OCI-LY1 (cell line): ENCODE measurements around the gene DGLUCY.
"Not testable (repeated sequence)": the region's sequence is repeated elsewhere in the genome, so short reads cannot be mapped to it uniquely, and the experiment has no call there.

ENCODE experiments used
- H2AFZ ChIP-seq: fragments of 200-600 bp; sonication (generic), shearing (Covaris generic); 2 replicates; pipeline ENCODE4 v1.6.0; 2014; ENCODE audit warnings: antibody characterized with exemption, mild to moderate bottlenecking, low read length
- H3F3A ChIP-seq: fragments of 200-600 bp; sonication (generic), shearing (Covaris generic); 2 replicates; pipeline ENCODE4 v1.6.0; 2014; ENCODE audit warnings: mild to moderate bottlenecking, antibody characterized with exemption, low read length, moderate library complexity; ENCODE audit not compliant: insufficient read depth
- H3K27ac ChIP-seq: fragments of 200-600 bp; sonication (generic); 2 replicates; pipeline ENCODE4 v1.5.1; 2014; ENCODE audit warnings: low read length, mixed run types, mild to moderate bottlenecking, low read depth; ENCODE audit not compliant: poor library complexity, severe bottlenecking
- H3K27me3 ChIP-seq: fragments of 200-600 bp; sonication (generic); 2 replicates; pipeline ENCODE4 v1.6.0; 2014; ENCODE audit warnings: antibody characterized with exemption, mild to moderate bottlenecking, low read length, moderate library complexity; ENCODE audit not compliant: insufficient read depth
- H3K36me3 ChIP-seq: fragments of 200-600 bp; sonication (generic); 2 replicates; pipeline ENCODE4 v1.6.1; 2014; ENCODE audit warnings: mild to moderate bottlenecking, antibody characterized with exemption, low read length, moderate library complexity, mixed read lengths; ENCODE audit not compliant: insufficient read depth
- H3K4me1 ChIP-seq: fragments of 200-600 bp; sonication (generic); 2 replicates; pipeline ENCODE4 v1.5.1; 2014; ENCODE audit warnings: mild to moderate bottlenecking, low read length, moderate library complexity; ENCODE audit not compliant: insufficient read depth, severe bottlenecking
- H3K4me2 ChIP-seq: fragments of 200-600 bp; sonication (generic), shearing (Covaris generic); 2 replicates; pipeline ENCODE4 v1.6.1; 2014; ENCODE audit warnings: low read length
- H3K4me3 ChIP-seq: fragments of 200-600 bp; sonication (generic); 2 replicates; pipeline ENCODE4 v1.5.1; 2014; ENCODE audit warnings: low read length, low read depth, mild to moderate bottlenecking, mixed read lengths; ENCODE audit not compliant: poor library complexity, severe bottlenecking
- H3K79me2 ChIP-seq: fragments of 200-600 bp; shearing (Covaris generic); 2 replicates; pipeline ENCODE4 v1.6.1; 2016; ENCODE audit warnings: mixed run types, low read length, mixed read lengths; ENCODE audit not compliant: insufficient read depth
- H3K9ac ChIP-seq: fragments of 200-600 bp; sonication (generic), shearing (Covaris generic); 2 replicates; pipeline ENCODE4 v1.6.1; 2014; ENCODE audit warnings: mild to moderate bottlenecking, low read length, mixed read lengths
- H3K9me2 ChIP-seq: fragments of 200-600 bp; sonication (generic), shearing (Covaris generic); 2 replicates; pipeline ENCODE4 v1.6.1; 2014; ENCODE audit warnings: low read depth, mild to moderate bottlenecking, low read length, mixed read lengths
- H3K9me3 ChIP-seq: fragments of 200-600 bp; shearing (Covaris generic); 2 replicates; pipeline ENCODE4 v1.6.1; 2014; ENCODE audit warnings: low read length, mixed read lengths
- H4K20me1 ChIP-seq: fragments of 200-600 bp; sonication (generic), shearing (Covaris generic); 2 replicates; pipeline ENCODE4 v1.6.0; 2016; ENCODE audit warnings: mild to moderate bottlenecking, low read length; ENCODE audit not compliant: insufficient read depth
- CTCF ChIP-seq: fragments of 200-600 bp; sonication (generic), shearing (Covaris generic); IDR thresholded peaks from 2 replicates; pipeline ENCODE4 v1.5.1; 2017; ENCODE audit warnings: mild to moderate bottlenecking, antibody characterized with exemption, low read length, moderate library complexity, mixed read lengths
- EZH2 ChIP-seq: fragments of 200-600 bp; sonication (generic), shearing (Covaris generic); IDR thresholded peaks from 2 replicates; pipeline ENCODE4 v1.8.0; 2017; ENCODE audit warnings: borderline replicate concordance, mixed run types, mild to moderate bottlenecking, antibody characterized with exemption, low read length, moderate library complexity, mixed read lengths

DGLUCY gene

GRCh38 chr14:91119556-91120311, 5.9 kb downstream of the DGLUCY start:
- TF ChIP-seq EZH2, result no peak
- Histone ChIP-seq H3K79me2 (peaks cover 18% of the 10 kb centered on the region), H3K9ac (no peak overlapping the region), H3K27ac (no peak overlapping the region), H3F3A (no peaks in the 10 kb centered on the region), H3K4me1 (peaks cover 32% of the 10 kb centered on the region), H2AFZ (no peak overlapping the region), H3K9me3 (no peaks in the 10 kb centered on the region), H4K20me1 (no peaks in the 10 kb centered on the region), H3K36me3 (peaks cover 60% of the 10 kb centered on the region), H3K27me3 (no peaks in the 10 kb centered on the region), H3K4me2 (no peak overlapping the region), H3K4me3 (no peak overlapping the region), H3K9me2 (no peaks in the 10 kb centered on the region)

- peaks cover 72% of the 10 kb centered on the region for H3K36me3 ChIP-seq
- no peaks in the 10 kb centered on the region for H3K79me2 ChIP-seq
These were observed 9.3 kb downstream of the DGLUCY start for GRCh38 chr14:91123201-91123600.

GRCh38 chr14:91124406-91125270, 10.8 kb downstream of the DGLUCY start:
- H4K20me1 ChIP-seq, H3K4me3 ChIP-seq, H3K4me1 ChIP-seq, H3K9ac ChIP-seq, H3K4me2 ChIP-seq, H2AFZ ChIP-seq, H3K27me3 ChIP-seq, H3K79me2 ChIP-seq, H3K9me3 ChIP-seq, H3F3A ChIP-seq, H3K9me2 ChIP-seq: not testable (repeated sequence)
- Histone ChIP-seq H3K36me3 (peaks cover 72% of the 10 kb centered on the region), H3K27ac (peak overlapping the region; percentile 22)

More at GRCh38 chr14:91123201-91123600, 9.3 kb downstream of the DGLUCY start:
- H3K9me2 ChIP-seq, result no peaks in the 10 kb centered on the region
- H3F3A ChIP-seq, result no peaks in the 10 kb centered on the region
- no peak overlapping the region for H3K4me3 ChIP-seq
- H3K27ac ChIP-seq, result no peak overlapping the region
- H3K4me1 ChIP-seq, result peaks cover 7% of the 10 kb centered on the region
- H4K20me1 ChIP-seq, result no peaks in the 10 kb centered on the region
- no peaks in the 10 kb centered on the region for H3K27me3 ChIP-seq
- H3K9me3 ChIP-seq, result no peaks in the 10 kb centered on the region
- no peak overlapping the region for H3K9ac ChIP-seq
- H2AFZ ChIP-seq, result no peak overlapping the region
- no peak for TF ChIP-seq EZH2
- TF ChIP-seq CTCF, result no peak
- H3K4me2 ChIP-seq, result no peak overlapping the region

- Histone ChIP-seq H3K79me2 (no peaks in the 10 kb centered on the region), H2AFZ (no peak overlapping the region), H3K27ac (no peak overlapping the region), H3K27me3 (no peaks in the 10 kb centered on the region), H3K4me3 (no peak overlapping the region), H3K9me2 (no peaks in the 10 kb centered on the region), H4K20me1 (no peaks in the 10 kb centered on the region), H3K4me2 (no peak overlapping the region), H3F3A (no peaks in the 10 kb centered on the region), H3K9ac (no peak overlapping the region), H3K9me3 (no peaks in the 10 kb centered on the region), H3K4me1 (peaks cover 7% of the 10 kb centered on the region), H3K36me3 (peaks cover 73% of the 10 kb centered on the region)
- no peak for TF ChIP-seq CTCF
- no peak for TF ChIP-seq EZH2
These were observed 11.4 kb downstream of the DGLUCY start for GRCh38 chr14:91125271-91125660.
